C4-2B (cell line): Measurements from ENCODE around the gene PRPF38B.

Source experiments
- CTCF ChIP-seq: fragments of 450-650 bp; conservative IDR thresholded peaks from 2 replicates; pipeline ENCODE4 v1.5.1; 2017; ENCODE audit warnings: mild to moderate bottlenecking
- ZFX ChIP-seq: fragments of 450-650 bp; IDR thresholded peaks from 2 replicates; pipeline ENCODE4 v1.6.1; 2017

DNA sequence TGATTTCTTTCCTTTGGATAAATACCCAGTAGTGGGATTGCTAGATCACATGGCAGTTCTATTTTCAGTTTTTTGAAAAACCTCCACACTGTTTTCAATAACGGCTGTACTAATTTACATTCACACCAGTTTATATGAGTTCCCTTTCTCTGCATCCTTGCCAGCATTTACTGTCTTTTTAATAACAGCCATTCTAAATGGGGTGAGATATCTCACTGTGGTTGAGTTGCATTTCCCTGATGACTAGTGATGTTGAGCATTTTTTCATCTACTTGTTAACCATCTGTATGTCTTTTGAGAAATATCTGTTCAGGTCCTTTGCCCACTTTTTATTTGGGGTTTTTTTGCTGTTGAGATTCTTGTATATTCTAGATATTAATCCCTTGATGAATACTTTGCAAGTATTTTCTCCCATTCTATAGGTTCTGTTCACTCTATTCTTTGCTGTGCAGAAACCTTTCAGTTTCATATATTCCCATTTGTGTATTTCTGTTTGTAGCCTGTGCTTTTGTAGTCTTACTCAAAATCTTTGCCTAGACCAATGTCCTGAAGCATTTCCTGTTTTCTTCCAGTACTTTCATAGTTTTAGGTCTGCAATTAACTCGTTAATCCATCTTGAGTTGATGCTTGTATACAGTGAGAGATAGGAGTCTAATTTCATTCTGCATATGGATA lies 38.5 kb upstream of the PRPF38B start:
- TF ChIP-seq CTCF (no peak), ZFX (no peak)
